HL-60 (cell line): ENCODE measurements around the gene TMCO6.
A peak's percentile ranks its signal among the peaks of the same experiment; 100 is the strongest.

Source experiments
- DNase-seq, 2 experiments: peaks; one replicate each; pipeline ENCODE4 v3.0.0-alpha.2; 2010 to 2020; ENCODE audit warnings: low read depth in 1 of 2, low spot score in 1 of 2
- H3K27ac ChIP-seq: fragments of 250-450 bp; sonication (Bioruptor Pico); replicated peaks from 2 replicates; pipeline ENCODE4 v1.5.1; 2020; ENCODE audit warnings: mild to moderate bottlenecking, moderate library complexity
- H3K27me3 ChIP-seq: fragments of 250-450 bp; sonication (Bioruptor Pico); 2 replicates; pipeline ENCODE4 v1.5.1; 2021; ENCODE audit warnings: mild to moderate bottlenecking, moderate library complexity; ENCODE audit not compliant: insufficient read depth, poor library complexity, severe bottlenecking
- H3K4me3 ChIP-seq: replicated peaks from 2 replicates; pipeline ENCODE4 v1.5.1; 2011; ENCODE audit warnings: mild to moderate bottlenecking, control low read depth, low read length; ENCODE audit not compliant: insufficient read depth
- GABPA ChIP-seq: IDR thresholded peaks from 2 replicates; pipeline ENCODE4 v1.6.1; 2012; ENCODE audit warnings: low read depth
- POLR2AphosphoS5 ChIP-seq: IDR thresholded peaks from 2 replicates; pipeline ENCODE4 v1.6.1; 2012; ENCODE audit warnings: low read depth
- SPI1 ChIP-seq: IDR thresholded peaks from 2 replicates; pipeline ENCODE4 v1.6.1; 2012; ENCODE audit warnings: low read depth, mild to moderate bottlenecking, borderline replicate concordance
- TF ChIP-seq, protein P1 (sequence below): IDR thresholded peaks from one replicate; pipeline ENCODE4 v1.5.1; 2011; ENCODE audit warnings: low read length, control low read depth, inconsistent platforms; ENCODE audit not compliant: insufficient read depth
- TF ChIP-seq, protein P2 (sequence below): IDR thresholded peaks from 2 replicates; pipeline ENCODE4 v1.6.1; 2012; ENCODE audit warnings: low read depth; ENCODE audit not compliant: insufficient replicate concordance

Gene TMCO6

DNA sequence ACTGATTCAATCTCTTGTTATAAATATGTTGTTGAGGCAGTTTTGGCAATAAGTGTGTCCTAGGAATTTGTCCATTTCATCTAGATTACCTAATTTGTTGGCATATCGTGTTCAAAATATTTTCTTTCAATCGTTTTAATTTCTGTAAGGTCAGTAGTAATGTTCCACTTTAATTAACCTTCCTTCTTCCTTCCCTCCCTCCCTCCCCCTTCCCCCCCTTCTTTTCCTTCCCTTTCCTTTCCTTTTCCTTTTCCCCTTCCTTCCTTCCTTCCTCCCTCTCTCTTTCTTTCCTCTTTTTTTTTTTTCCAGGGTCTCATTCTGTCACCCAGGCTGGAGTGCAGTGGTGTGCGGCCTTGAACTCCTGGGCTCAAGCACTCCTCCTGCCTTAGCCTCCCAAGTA lies 33.4 kb upstream of the TMCO6 start:
- Histone ChIP-seq H3K27me3 (no peaks in the 10 kb centered on the region), H3K27ac (no peak overlapping the region), H3K4me3 (no peak overlapping the region)
- TF ChIP-seq SPI1 (no peak), POLR2AphosphoS5 (no peak), GABPA (no peak)
- TF ChIP-seq, protein P1, sequence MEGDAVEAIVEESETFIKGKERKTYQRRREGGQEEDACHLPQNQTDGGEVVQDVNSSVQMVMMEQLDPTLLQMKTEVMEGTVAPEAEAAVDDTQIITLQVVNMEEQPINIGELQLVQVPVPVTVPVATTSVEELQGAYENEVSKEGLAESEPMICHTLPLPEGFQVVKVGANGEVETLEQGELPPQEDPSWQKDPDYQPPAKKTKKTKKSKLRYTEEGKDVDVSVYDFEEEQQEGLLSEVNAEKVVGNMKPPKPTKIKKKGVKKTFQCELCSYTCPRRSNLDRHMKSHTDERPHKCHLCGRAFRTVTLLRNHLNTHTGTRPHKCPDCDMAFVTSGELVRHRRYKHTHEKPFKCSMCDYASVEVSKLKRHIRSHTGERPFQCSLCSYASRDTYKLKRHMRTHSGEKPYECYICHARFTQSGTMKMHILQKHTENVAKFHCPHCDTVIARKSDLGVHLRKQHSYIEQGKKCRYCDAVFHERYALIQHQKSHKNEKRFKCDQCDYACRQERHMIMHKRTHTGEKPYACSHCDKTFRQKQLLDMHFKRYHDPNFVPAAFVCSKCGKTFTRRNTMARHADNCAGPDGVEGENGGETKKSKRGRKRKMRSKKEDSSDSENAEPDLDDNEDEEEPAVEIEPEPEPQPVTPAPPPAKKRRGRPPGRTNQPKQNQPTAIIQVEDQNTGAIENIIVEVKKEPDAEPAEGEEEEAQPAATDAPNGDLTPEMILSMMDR: no peak
- TF ChIP-seq, protein P2, sequence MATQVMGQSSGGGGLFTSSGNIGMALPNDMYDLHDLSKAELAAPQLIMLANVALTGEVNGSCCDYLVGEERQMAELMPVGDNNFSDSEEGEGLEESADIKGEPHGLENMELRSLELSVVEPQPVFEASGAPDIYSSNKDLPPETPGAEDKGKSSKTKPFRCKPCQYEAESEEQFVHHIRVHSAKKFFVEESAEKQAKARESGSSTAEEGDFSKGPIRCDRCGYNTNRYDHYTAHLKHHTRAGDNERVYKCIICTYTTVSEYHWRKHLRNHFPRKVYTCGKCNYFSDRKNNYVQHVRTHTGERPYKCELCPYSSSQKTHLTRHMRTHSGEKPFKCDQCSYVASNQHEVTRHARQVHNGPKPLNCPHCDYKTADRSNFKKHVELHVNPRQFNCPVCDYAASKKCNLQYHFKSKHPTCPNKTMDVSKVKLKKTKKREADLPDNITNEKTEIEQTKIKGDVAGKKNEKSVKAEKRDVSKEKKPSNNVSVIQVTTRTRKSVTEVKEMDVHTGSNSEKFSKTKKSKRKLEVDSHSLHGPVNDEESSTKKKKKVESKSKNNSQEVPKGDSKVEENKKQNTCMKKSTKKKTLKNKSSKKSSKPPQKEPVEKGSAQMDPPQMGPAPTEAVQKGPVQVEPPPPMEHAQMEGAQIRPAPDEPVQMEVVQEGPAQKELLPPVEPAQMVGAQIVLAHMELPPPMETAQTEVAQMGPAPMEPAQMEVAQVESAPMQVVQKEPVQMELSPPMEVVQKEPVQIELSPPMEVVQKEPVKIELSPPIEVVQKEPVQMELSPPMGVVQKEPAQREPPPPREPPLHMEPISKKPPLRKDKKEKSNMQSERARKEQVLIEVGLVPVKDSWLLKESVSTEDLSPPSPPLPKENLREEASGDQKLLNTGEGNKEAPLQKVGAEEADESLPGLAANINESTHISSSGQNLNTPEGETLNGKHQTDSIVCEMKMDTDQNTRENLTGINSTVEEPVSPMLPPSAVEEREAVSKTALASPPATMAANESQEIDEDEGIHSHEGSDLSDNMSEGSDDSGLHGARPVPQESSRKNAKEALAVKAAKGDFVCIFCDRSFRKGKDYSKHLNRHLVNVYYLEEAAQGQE: no peak
- DNase-seq: no peak

DNA sequence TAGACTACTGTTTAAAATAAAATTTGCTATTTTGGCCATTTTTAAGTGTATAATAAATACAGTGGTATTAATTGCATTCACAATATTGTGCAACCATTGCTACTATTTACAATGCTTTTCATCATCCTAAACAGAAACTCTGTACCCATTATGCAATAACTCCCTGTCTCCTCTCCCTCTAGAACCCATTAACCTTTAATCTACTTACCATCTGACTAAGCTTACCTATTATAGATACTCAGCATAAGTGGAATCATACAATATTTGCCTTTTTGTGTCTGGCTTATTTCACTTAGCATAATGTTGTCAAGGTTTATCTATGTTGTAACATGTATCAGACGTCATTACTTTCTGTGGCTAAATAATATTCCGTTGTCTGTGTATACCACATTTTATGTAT lies 32.2 kb upstream of the TMCO6 start:
- H3K4me3 ChIP-seq: no peak overlapping the region
- peak in 1 of 2 experiments; percentile 77 for DNase-seq
- H3K27me3 ChIP-seq: no peaks in the 10 kb centered on the region
- TF ChIP-seq SPI1: no peak
- peak overlapping the region; percentile 1; the same call in 1 of the 2 replicates for H3K27ac ChIP-seq

DNA sequence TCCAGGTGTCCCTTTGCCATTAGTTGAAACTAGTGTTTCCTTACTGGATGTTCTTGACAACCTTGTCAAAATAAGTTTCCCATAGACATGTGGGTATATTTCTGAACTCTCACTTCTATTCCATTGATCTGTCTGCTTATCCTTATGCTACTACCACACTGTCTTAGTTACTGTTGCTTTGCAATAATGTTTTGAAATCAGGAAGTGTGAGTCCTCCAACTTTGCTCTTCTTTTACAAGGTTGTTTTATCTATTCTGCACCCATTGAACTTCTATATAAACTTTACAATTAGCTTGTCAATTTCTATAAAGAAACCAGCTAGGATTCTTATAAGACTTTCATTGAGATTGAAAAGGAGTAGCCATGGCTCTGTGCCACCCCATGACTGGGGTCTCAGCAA lies 30.5 kb upstream of the TMCO6 start:
- Histone ChIP-seq H3K4me3 (no peak overlapping the region), H3K27me3 (no peaks in the 10 kb centered on the region), H3K27ac (peak overlapping the region; percentile 78)
- peak; percentile 51; the same call in 1 of the 2 replicates for TF ChIP-seq SPI1
- TF ChIP-seq, protein P2: no peak
- DNase-seq: no peak

DNA sequence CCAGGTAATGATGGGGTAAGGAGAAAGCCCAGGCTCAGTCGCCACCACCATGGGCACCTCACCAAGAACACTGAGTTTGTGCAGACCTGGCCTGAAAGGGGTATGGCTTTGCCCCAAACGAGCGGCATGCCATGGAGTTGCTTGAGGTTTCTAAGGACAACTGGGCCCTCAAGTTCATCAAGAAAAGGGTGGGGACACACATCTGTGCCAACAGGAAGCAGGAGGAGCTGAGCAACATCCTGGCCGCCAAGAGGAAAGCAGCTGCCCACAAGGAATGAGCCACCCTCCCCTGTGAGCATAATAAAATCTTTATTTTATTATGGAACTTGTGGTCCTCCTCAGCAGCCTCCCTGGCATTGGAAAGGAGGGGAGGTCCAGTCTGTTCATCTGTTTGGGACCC lies 30.1 kb upstream of the TMCO6 start:
- H3K27me3 ChIP-seq: no peaks in the 10 kb centered on the region
- DNase-seq: peak; percentile 62 to 79
- TF ChIP-seq, protein P2: peak; percentile 8
- TF ChIP-seq, protein P1: no peak
- peak; percentile 80 for TF ChIP-seq POLR2AphosphoS5
- TF ChIP-seq GABPA: no peak
- TF ChIP-seq SPI1: no peak
- H3K27ac ChIP-seq: peak overlapping the region; percentile 78
- H3K4me3 ChIP-seq: no peak overlapping the region
